ENCODE data around the gene LMF1. TPM values are rescaled to one million over a fixed set of nuclear protein-coding genes. Genes with fewer than 3 reads are reported as not detected.

Gene LMF1
- total RNA-seq, 1 donor from 2014 or later, result 36.1 TPM

DNA sequence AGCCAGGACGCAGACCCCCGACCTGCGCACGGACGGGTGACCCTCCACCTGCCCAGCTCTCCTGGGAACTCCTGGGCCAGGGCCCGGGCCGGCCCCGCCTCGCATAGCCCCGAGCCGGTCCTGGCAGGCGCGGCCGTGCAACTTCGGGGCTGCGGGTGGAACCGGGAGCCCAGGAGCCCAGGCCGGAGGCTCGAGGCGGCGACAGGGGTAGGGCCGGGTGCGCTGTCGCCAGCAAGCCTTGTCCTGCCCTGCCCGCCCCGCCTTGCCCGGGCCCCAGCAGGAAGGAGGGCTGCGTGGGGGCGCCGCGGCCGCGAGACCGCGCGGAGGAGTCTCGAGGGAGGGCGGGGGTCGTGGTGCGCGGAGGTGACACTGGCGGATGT is 408 bp downstream of the LMF1 start:
- no peaks in the 10 kb centered on the region for H3K9me3 Mint-ChIP-seq
- H3K36me3 Mint-ChIP-seq (ENCODE audit: low read depth), result peaks cover 27% of the 10 kb centered on the region
- ATAC-seq (ENCODE audit: low read depth) (peak; percentile 30), DNase-seq (no peak)
- intact Hi-C loops (cut with micrococcal nuclease), result loop anchor here (2.0 to 10.0 kb wide), 3 partner anchors 164 to 644 kb away; partner anchors contain the start of genes ANTKMT, CRAMP1 and IFT140
- H3K4me3 Mint-ChIP-seq, result peak overlapping the region; percentile 85
- ChIA-PET POLR2A (no interaction called here), CTCF (no interaction called here)
- TF ChIP-seq CTCF (IDR thresholded peaks at IDR 0.05), result no peak
- H3K27me3 Mint-ChIP-seq, result peaks cover 4% of the 10 kb centered on the region
- peak overlapping the region; percentile 65 for H3K27ac Mint-ChIP-seq
- H3K4me1 Mint-ChIP-seq, result peaks cover 19% of the 10 kb centered on the region

- Mint-ChIP-seq H3K4me1 (peaks cover 19% of the 10 kb centered on the region), H3K27me3 (peaks cover 4% of the 10 kb centered on the region), H3K4me3 (peak overlapping the region; percentile 77), H3K27ac (no peak overlapping the region), H3K36me3 (ENCODE audit: low read depth) (peaks cover 31% of the 10 kb centered on the region), H3K9me3 (no peaks in the 10 kb centered on the region)
- ChIA-PET POLR2A (interaction anchor here (0.9 kb wide), 1 partner anchor 11 kb away, joined by 3 read pairs; no protein-coding TSS in a partner anchor), CTCF (no interaction called here)
- ATAC-seq (ENCODE audit: low read depth) (no peak), DNase-seq (no peak)
- intact Hi-C loops (cut with micrococcal nuclease), result loop anchor here (2.0 to 10.0 kb wide), 3 partner anchors 163 to 645 kb away; partner anchors contain the start of genes ANTKMT, CRAMP1 and IFT140
- TF ChIP-seq CTCF (IDR thresholded peaks at IDR 0.05), result no peak
Measured at GRCh38 chr16:969508-970385, 1.0 kb downstream of the LMF1 start.

DNA sequence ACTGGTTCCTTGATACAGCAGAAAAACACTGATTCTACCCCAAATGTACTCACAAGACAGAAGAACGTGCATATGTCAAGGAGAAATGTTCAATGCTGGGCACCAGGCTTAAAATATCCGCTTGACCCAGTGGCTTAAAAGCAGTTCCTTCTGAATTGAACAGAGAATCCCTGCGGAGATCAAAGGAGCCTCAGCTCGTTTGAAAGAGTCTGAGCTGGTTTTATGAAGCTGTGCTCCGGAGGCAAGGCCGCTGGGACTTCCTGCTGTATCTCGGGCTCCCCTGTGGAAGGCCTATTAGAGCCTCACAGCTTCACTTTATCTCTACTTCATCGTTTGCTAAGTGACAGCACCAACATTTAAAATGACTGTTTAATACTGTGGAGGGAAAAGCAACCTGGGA is 2.2 kb downstream of the LMF1 start:
- intact Hi-C loops (cut with micrococcal nuclease), result no loop called here

GRCh38 chr16:967546-968295 is 3.1 kb downstream of the LMF1 start:
- POLR2A ChIA-PET, result no interaction called here
- H3K4me1 Mint-ChIP-seq, result peaks cover 24% of the 10 kb centered on the region
- H3K27ac Mint-ChIP-seq, result no peak overlapping the region
- peaks cover 2% of the 10 kb centered on the region for H3K27me3 Mint-ChIP-seq
- peaks cover 41% of the 10 kb centered on the region for H3K36me3 Mint-ChIP-seq (ENCODE audit: low read depth)
- no peak overlapping the region for H3K4me3 Mint-ChIP-seq
- no peak for DNase-seq
- intact Hi-C loops (cut with micrococcal nuclease), result no loop called here
- no peak for ATAC-seq (ENCODE audit: low read depth)
- CTCF ChIA-PET, result no interaction called here
- no peaks in the 10 kb centered on the region for H3K9me3 Mint-ChIP-seq
- no peak for TF ChIP-seq CTCF (IDR thresholded peaks at IDR 0.05)

More for the DNA sequence above, 2.2 kb downstream of the LMF1 start:
- DNase-seq (no peak), ATAC-seq (ENCODE audit: low read depth) (no peak)
- Mint-ChIP-seq H3K36me3 (ENCODE audit: low read depth) (peaks cover 37% of the 10 kb centered on the region), H3K4me3 (peak overlapping the region; percentile 32), H3K9me3 (no peaks in the 10 kb centered on the region), H3K27ac (no peak overlapping the region), H3K27me3 (peaks cover 4% of the 10 kb centered on the region), H3K4me1 (peaks cover 20% of the 10 kb centered on the region)
- CTCF ChIA-PET, result no interaction called here
- TF ChIP-seq CTCF (IDR thresholded peaks at IDR 0.05), result no peak
- POLR2A ChIA-PET, result no interaction called here

DNA sequence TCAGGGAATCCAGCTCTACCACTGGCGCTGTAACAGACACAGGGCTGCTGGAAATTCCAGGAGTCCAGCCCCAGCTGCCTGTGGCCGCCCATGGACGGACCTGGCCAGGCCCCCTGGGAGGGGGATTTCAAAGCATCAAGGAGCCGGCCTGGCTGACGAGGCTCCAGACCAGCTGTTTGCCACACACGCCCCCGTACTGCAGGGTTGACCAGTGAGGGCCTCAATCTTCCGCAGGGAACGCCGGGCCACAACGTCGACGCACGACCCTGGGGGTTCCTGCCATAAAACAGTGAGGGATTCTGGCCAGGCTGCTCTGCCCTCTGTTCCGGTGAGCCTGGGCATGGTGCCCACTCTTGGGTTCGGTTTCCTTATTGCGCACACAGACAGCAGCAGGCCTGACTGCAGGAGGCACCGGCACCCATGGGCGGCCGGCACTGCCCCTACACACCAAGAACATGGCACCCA is 3.7 kb downstream of the LMF1 start:
- POLR2A ChIA-PET, result no interaction called here
- Mint-ChIP-seq H3K4me3 (no peak overlapping the region), H3K36me3 (ENCODE audit: low read depth) (peaks cover 41% of the 10 kb centered on the region), H3K27me3 (peaks cover 2% of the 10 kb centered on the region), H3K27ac (no peak overlapping the region), H3K9me3 (no peaks in the 10 kb centered on the region), H3K4me1 (peaks cover 24% of the 10 kb centered on the region)
- TF ChIP-seq CTCF (IDR thresholded peaks at IDR 0.05), result no peak
- CTCF ChIA-PET, result no interaction called here
- DNase-seq (no peak), ATAC-seq (ENCODE audit: low read depth) (no peak)
- intact Hi-C loops (cut with micrococcal nuclease), result no loop called here
